Measurements from ENCODE around the gene XPO4.
"Not testable (repeated sequence)": the region's sequence is repeated elsewhere in the genome, so short reads cannot be mapped to it uniquely, and the experiment has no call there.

Gene XPO4

GRCh38 chr13:20902438-20903163 lies at the start of gene XPO4:
TSS of gene XPO4 (minus strand) at chr13:20902746. CDS start at chr13:20902738, 8 bp downstream.
- DNase-seq: peak; percentile 70 to 79

GRCh38 chr13:20948001-20948400 lies 45.5 kb upstream of the XPO4 start:
- DNase-seq: not testable (repeated sequence)

GRCh38 chr13:20945952-20946383 lies 43.4 kb upstream of the XPO4 start:
- no peak for DNase-seq

- no peak for DNase-seq
Measured at GRCh38 chr13:20942938-20943559, 40.5 kb upstream of the XPO4 start.

GRCh38 chr13:20940511-20940910 lies 38.0 kb upstream of the XPO4 start:
- DNase-seq: not testable (repeated sequence)

GRCh38 chr13:20940083-20940482 lies 37.5 kb upstream of the XPO4 start:
- DNase-seq: no peak

GRCh38 chr13:20939662-20940061 lies 37.1 kb upstream of the XPO4 start:
- no peak for DNase-seq

- no peak for DNase-seq
Measured at GRCh38 chr13:20938302-20938701, 35.8 kb upstream of the XPO4 start.

GRCh38 chr13:20927596-20928257 lies 25.2 kb upstream of the XPO4 start:
- DNase-seq: no peak

- not testable (repeated sequence) for DNase-seq
Measured at GRCh38 chr13:20925395-20925790, 22.8 kb upstream of the XPO4 start.

- peak; percentile 70 to 76 for DNase-seq
Measured at GRCh38 chr13:20924758-20925394, 22.3 kb upstream of the XPO4 start.

GRCh38 chr13:20923272-20923671 lies 20.7 kb upstream of the XPO4 start:
- no peak for DNase-seq

- DNase-seq: no peak
Measured at GRCh38 chr13:20921572-20921971, 19.0 kb upstream of the XPO4 start.

GRCh38 chr13:20915676-20916075 lies 13.1 kb upstream of the XPO4 start:
- DNase-seq: not testable (repeated sequence)

- DNase-seq: no peak
Measured at GRCh38 chr13:20911037-20911436, 8.5 kb upstream of the XPO4 start.

- DNase-seq: no peak
Measured at GRCh38 chr13:20908714-20909497, 6.4 kb upstream of the XPO4 start.

- no peak for DNase-seq
Measured at GRCh38 chr13:20904908-20905307, 2.4 kb upstream of the XPO4 start.

GRCh38 chr13:20903164-20903475 lies 574 bp upstream of the XPO4 start:
- DNase-seq: no peak

- peak; percentile 20 to 31 for DNase-seq
Measured at GRCh38 chr13:20901668-20902437, 693 bp downstream of the XPO4 start.

GRCh38 chr13:20894245-20894644 lies 8.3 kb downstream of the XPO4 start:
- no peak for DNase-seq

- DNase-seq: no peak
Measured at GRCh38 chr13:20891768-20892167, 10.8 kb downstream of the XPO4 start.

- DNase-seq: no peak
Measured at GRCh38 chr13:20891034-20891433, 11.5 kb downstream of the XPO4 start.
